GM19035 (cell line): ENCODE measurements around the gene DNAH12.
A peak's percentile ranks its signal among the peaks of the same experiment; 100 is the strongest.

ENCODE experiments used
- ATAC-seq: cut with Tn5 transposase; IDR thresholded peaks from one replicate; pipeline ENCODE4 v1.9.1; 2021; ENCODE audit not compliant: unreplicated experiment

DNAH12 gene

DNA sequence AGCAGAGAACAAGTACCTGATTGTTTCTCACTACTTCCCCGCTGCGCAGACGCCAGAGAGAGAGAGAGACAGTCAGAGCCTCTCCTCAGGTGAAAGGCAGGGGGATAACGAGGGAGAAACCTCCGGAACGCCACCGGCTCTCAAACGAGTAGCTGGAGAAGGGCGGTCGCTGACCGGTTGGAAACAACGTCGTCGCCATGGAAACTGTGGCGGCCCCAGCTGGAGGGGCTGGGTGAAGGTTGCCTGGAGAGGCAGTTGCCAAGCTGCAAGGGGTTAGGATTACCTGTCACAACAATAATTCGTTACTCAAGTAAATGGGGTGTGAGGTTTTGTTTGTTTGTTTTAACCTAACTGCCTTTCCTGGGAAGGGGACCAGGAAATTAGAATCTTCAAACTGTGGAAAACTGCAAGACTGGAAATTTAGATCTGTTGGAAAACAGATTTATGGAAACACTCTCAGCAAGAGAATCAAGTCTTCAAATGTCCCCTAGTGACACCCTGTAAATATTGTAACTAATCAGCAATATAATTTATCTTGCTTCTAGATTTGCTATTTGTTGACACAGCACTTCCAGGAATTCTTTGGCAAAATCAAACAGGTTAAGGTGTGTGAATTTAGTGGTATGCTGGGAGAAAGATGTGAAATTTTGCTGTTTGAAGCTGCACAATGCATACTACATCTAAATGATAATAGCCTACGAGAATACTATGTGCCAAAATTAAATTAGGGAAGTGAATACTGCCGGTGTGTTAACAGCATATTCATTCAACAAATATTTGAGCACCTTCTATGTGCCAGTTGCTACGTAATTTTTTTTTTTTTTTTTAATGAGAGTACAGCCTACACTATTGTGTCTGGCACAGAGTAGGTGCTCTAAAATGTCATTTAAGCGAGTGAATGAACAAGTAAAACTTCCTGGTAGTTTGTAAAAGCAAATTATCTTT lies at the start of gene DNAH12:
DNAH12 (minus strand) TSS at position 164 of the 945 bp plus-strand sequence. CDS start 1,474 bp downstream, outside the sequence.
- no peak for ATAC-seq

DNA sequence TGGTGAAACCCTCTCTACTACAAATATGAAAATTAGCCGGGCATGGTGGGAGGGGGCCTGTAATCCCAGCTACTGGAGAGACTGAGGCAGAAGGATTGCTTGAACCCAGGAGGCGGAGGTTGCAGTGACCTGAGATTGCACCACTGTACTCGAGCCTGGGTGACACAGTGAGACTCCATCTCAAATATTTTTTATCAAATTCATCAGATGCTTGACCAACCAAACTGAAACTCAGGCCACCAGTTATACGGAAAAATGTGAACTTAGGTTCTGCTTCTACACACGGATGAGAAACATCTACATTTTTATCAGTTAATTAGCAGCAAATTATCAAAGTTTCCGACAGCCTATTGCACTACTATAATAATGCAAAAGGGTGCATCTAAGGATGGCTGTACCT lies 48.2 kb upstream of the DNAH12 start:
- no peak for ATAC-seq

GRCh38 chr3:57587905-57588304 lies 43.8 kb upstream of the DNAH12 start:
- ATAC-seq: no peak

GRCh38 chr3:57586778-57587177 lies 42.6 kb upstream of the DNAH12 start:
- ATAC-seq: no peak

GRCh38 chr3:57583544-57583943 lies 39.4 kb upstream of the DNAH12 start:
- no peak for ATAC-seq

DNA sequence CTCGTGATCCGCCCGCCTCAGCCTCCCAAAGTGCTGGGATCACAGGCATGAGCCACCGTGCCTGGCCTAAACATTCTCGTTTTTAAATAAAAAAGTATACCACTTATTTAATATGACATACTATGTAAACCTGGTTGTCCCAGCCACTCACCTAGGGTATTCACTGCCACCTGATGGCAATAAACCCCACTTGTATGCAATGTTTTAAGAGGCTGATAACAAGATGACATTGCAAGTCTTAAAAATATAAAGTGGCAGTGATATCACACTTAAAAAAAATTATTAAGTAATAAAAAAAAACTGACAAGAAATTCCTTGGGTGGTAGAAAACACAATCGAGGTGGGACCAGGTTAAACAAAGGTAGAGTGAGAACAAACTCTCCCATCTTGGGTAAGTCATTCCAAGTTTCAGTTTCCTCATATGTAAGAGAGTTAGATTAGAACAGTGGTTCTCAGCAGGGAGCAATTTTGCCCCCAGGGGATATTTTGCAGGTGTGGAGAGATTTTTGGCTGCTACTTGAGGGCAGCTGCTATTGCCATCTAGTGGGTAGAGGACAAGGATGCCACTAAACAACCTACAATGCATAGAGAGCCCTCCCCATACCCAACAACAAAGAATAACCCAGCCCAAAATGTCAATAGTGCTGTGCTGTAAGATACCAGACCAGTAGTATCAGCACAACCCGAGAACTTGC lies 38.5 kb upstream of the DNAH12 start:
- ATAC-seq: no peak

GRCh38 chr3:57577801-57578200 lies 33.7 kb upstream of the DNAH12 start:
- ATAC-seq: no peak

DNA sequence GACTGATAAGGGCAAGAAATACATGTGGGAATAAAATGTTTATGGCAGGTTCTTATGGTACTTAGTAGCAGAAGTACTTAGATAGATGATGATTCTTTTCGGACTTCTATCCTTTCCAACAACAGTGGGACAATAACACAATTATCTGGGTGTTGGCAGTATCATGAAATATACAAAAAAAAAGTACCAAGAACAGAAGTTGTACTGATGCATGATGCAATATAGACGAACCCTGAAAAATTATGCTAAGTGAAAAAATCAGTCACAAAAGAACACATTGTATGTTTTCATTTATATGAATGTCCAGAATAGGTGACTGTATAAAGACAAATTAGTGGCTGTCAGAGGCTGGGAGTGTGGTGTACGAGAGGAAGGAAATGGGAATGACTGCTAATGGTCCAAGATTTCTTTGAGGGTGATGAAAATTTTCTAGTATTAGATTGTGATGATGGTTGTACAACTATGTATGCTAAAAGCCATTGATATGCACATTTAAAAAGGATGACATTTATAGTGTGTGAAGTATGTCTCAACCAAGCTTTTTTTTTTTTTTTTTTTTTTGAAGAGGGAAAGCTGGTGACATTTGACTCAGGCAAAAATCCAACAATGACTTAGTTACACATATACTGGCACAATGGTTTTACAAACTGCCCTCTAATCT lies 32.0 kb upstream of the DNAH12 start:
- no peak for ATAC-seq

GRCh38 chr3:57572096-57572495 lies 28.0 kb upstream of the DNAH12 start:
- ATAC-seq: no peak

GRCh38 chr3:57570878-57571277 lies 26.7 kb upstream of the DNAH12 start:
- no peak for ATAC-seq

- ATAC-seq: no peak
These were observed 25.8 kb upstream of the DNAH12 start for GRCh38 chr3:57569859-57570450.

GRCh38 chr3:57559526-57559925 lies 15.4 kb upstream of the DNAH12 start:
- ATAC-seq: no peak

- ATAC-seq: no peak
These were observed 13.0 kb upstream of the DNAH12 start for GRCh38 chr3:57557085-57557537.

- peak; percentile 31 for ATAC-seq
These were observed 12.4 kb upstream of the DNAH12 start for GRCh38 chr3:57556459-57557084.

GRCh38 chr3:57555738-57556458 lies 11.8 kb upstream of the DNAH12 start, which contains the start of gene PDE12:
Gene PDE12, plus strand, starts transcription at chr3:57556274. Its CDS starts 106 bp downstream, at chr3:57556380.
- ATAC-seq: peak; percentile 83

DNA sequence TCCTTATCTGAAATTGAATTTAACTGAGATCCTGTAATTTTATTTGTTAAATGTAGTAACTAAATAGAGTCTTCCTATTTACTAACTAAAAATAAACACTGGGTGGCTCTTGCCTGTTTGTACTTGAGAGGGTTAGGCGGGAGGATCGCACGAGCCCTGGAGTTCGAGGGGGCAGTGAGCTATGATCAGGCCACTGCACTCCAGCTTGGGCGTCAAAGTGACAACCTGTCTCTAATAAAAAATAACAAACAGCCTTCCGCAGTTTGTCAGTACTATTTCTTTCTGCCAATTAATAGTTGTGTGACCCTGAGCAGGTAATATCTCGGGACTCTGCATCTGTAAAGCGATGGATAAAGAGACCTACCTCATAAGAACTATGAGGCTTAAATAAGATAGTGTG lies 11.2 kb upstream of the DNAH12 start:
- ATAC-seq: no peak

- ATAC-seq: no peak
These were observed 2.5 kb upstream of the DNAH12 start for GRCh38 chr3:57546616-57547015.

DNA sequence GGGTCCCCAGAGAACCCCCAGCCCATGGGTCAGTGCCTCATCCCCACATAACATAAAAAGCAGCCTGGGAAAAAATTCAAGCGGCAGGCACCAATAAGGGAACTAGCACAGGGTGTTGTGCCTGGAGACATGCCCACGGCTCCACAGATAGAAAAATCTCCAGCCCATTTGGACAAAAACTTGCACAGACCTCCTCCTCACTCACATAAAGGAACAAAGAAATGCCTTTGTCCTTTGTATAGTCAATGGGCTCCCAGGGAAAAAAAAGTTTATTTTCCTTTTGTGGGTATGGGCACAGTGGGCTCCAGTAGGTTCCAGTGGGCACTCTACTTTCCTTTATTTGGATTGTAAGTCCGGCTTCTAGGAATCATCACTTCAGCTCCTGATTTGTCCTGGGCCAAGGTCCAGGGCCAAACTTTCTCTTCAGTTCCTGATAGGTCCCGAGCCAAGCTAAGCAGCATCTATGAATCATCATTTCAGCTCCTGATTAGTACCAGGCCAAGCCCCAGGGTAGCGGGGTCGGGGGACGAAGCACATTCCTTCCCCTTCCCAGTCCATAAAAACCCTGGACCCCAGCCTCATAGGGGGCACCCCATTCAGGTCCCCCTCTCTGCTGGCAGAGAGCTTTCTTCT lies 1.6 kb upstream of the DNAH12 start:
- no peak for ATAC-seq

DNA sequence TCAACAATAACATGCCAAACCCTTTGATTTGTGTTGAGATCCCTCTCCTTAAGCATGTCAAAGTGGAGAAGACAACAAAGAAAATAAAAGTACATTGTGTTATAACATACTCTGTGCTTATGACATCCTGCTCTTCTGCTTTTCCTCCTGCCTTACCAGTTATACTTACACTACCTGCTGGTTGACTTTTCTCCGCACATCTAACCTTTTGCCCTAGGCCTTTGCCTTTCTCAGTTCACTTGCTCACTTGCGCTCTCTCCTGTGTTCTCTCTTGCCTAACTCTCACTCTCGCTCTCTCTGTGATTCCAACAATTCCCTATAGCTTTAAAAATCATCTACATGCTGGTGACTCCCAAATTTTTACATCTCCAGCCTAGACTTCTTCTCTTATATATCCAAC lies 5.7 kb downstream of the DNAH12 start:
- no peak for ATAC-seq
